Thoracic aorta (tissue), 2 donors: ENCODE data around the gene SMC1A. TPM values are rescaled to one million over a fixed set of nuclear protein-coding genes. Genes with fewer than 3 reads are reported as not detected.

ENCODE experiments used
- ATAC-seq: fragments of 150-250 bp; one replicate; pipeline ENCODE4 v1.8.0; 2017; ENCODE audit warnings: low read depth; ENCODE audit not compliant: insufficient number of reproducible peaks, low FRiP score
- DNase-seq: peaks from one replicate; pipeline ENCODE4 v3.0.0-alpha.2; 2020; ENCODE audit warnings: low spot score
- H3K27ac ChIP-seq, 2 donors: fragments of 200-600 bp; sonication (generic); 1 replicate in 1 of 2; 2 replicates in 1 of 2; pipeline ENCODE4 v1.5.1; 2016; ENCODE audit warnings: mild to moderate bottlenecking in 2 of 2, moderate library complexity in 2 of 2
- H3K27me3 ChIP-seq: fragments of 200-600 bp; sonication (generic); replicated peaks from 2 replicates; pipeline ENCODE4 v1.6.0; 2016; ENCODE audit warnings: mild to moderate bottlenecking; ENCODE audit not compliant: insufficient read depth
- H3K36me3 ChIP-seq: fragments of 200-600 bp; sonication (generic); one replicate; pipeline ENCODE4 v1.5.1; 2016
- H3K4me1 ChIP-seq, 2 donors: fragments of 200-600 bp; sonication (generic); 1 replicate in 1 of 2; 2 replicates in 1 of 2; pipeline versions ENCODE4 v1.5.1 to v1.6.0; 2016; ENCODE audit warnings: low read depth in 2 of 2, mild to moderate bottlenecking in 1 of 2; ENCODE audit not compliant: control insufficient read depth in 1 of 2
- H3K4me3 ChIP-seq: fragments of 200-600 bp; sonication (generic); 2 replicates; pipeline ENCODE4 v1.5.1; 2016; ENCODE audit warnings: mild to moderate bottlenecking
- H3K9me3 ChIP-seq: fragments of 200-600 bp; sonication (generic); 2 replicates; pipeline ENCODE4 v1.5.1; 2016
- CTCF ChIP-seq: fragments of 200-600 bp; sonication (generic); IDR thresholded peaks from one replicate; pipeline ENCODE4 v1.5.1; 2019; ENCODE audit warnings: antibody characterized with exemption
- total RNA-seq, 2 donors: library from RNA; depleted of rRNA; stranded (reverse); fragments of >200 nt; gene quantifications; one replicate each; pipeline versions ENCODE4 v1.1.0 to v1.2.3, GENCODE V29; 2016

The SMC1A gene
- total RNA-seq, 2 donors from 2014 or later = 32.6 to 53.1 TPM

- Histone ChIP-seq H3K4me1 (no peaks in the 10 kb centered on the region), H3K4me3 (no peak overlapping the region), H3K9me3 (no peaks in the 10 kb centered on the region), H3K27me3 (no peaks in the 10 kb centered on the region), H3K36me3 (no peaks in the 10 kb centered on the region), H3K27ac (no peak overlapping the region)
- ATAC-seq = no peak
- no peak for TF ChIP-seq CTCF
- no peak for DNase-seq
Observed at GRCh38 chrX:53354669-53355068, 67.8 kb downstream of the SMC1A start.

GRCh38 chrX:53347948-53348347 is 74.5 kb downstream of the SMC1A start:
- no peak for TF ChIP-seq CTCF
- H3K4me1 ChIP-seq = no peaks in the 10 kb centered on the region
- H3K9me3 ChIP-seq = no peaks in the 10 kb centered on the region
- H3K27ac ChIP-seq = no peak overlapping the region
- no peaks in the 10 kb centered on the region for H3K27me3 ChIP-seq
- H3K4me3 ChIP-seq = no peak overlapping the region
- DNase-seq (no peak), ATAC-seq (no peak)
- H3K36me3 ChIP-seq = no peaks in the 10 kb centered on the region

GRCh38 chrX:53340852-53341645 is 81.4 kb downstream of the SMC1A start:
- H3K4me1 ChIP-seq = no peaks in the 10 kb centered on the region
- ATAC-seq = no peak

GRCh38 chrX:53337101-53337500 is 85.4 kb downstream of the SMC1A start:
- no peak overlapping the region for H3K4me3 ChIP-seq
- H3K4me1 ChIP-seq = no peaks in the 10 kb centered on the region
- H3K36me3 ChIP-seq = no peaks in the 10 kb centered on the region
- ATAC-seq = no peak
- TF ChIP-seq CTCF = no peak
- H3K27ac ChIP-seq = no peak overlapping the region
- H3K27me3 ChIP-seq = no peaks in the 10 kb centered on the region
- H3K9me3 ChIP-seq = no peaks in the 10 kb centered on the region
- DNase-seq = no peak

More at GRCh38 chrX:53340852-53341645, 81.4 kb downstream of the SMC1A start:
- no peaks in the 10 kb centered on the region for H3K27me3 ChIP-seq
- no peak overlapping the region for H3K27ac ChIP-seq
- no peaks in the 10 kb centered on the region for H3K9me3 ChIP-seq
- H3K4me3 ChIP-seq = no peak overlapping the region
- TF ChIP-seq CTCF = no peak
- no peaks in the 10 kb centered on the region for H3K36me3 ChIP-seq
- DNase-seq = no peak

GRCh38 chrX:53333853-53334252 is 88.6 kb downstream of the SMC1A start:
- ATAC-seq (no peak), DNase-seq (no peak)
- Histone ChIP-seq H3K4me3 (no peak overlapping the region), H3K27me3 (no peaks in the 10 kb centered on the region), H3K27ac (no peak overlapping the region), H3K36me3 (no peaks in the 10 kb centered on the region), H3K4me1 (no peaks in the 10 kb centered on the region), H3K9me3 (no peaks in the 10 kb centered on the region)
- TF ChIP-seq CTCF = no peak
